Measurements from ENCODE around the gene DYNC2I2.

Gene DYNC2I2

DNA sequence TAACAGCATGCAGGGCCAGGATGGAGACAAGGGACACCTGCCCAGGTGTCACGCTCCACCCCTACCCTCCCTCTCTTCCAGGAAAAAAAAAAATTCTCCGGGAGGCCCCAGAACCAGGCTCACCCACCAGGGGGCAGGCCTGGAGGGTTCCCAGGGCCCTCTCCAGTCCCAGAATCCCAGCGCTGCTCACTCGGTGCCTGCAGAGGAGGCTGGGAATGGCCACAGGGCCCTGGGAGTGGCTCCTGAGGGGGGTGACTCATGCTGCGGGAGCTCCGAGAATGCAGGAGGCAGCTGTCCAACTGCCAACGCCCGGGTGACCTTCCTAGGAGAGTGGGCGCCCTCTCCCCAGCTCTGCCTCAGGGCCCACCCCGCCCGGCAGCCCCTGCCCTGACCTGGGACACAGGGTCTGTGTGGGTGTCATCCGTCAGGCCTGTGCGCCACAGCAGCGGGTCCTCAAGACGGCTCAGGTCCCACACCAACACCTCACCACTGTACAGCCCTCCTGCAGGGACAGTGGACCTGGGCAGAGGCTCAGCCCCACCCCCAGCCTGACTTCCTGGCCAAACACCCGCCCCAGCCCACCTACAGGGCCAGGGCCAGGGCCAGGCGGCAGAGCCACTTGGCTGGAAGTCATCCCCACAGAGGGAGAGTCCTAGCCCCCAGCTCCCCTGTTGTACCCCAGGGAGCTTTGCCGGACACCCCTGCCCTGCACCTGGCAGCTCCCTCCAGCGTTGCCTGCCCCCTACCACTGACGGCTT lies 21.2 kb downstream of the DYNC2I2 start:
- peak; percentile 58 for DNase-seq

DNA sequence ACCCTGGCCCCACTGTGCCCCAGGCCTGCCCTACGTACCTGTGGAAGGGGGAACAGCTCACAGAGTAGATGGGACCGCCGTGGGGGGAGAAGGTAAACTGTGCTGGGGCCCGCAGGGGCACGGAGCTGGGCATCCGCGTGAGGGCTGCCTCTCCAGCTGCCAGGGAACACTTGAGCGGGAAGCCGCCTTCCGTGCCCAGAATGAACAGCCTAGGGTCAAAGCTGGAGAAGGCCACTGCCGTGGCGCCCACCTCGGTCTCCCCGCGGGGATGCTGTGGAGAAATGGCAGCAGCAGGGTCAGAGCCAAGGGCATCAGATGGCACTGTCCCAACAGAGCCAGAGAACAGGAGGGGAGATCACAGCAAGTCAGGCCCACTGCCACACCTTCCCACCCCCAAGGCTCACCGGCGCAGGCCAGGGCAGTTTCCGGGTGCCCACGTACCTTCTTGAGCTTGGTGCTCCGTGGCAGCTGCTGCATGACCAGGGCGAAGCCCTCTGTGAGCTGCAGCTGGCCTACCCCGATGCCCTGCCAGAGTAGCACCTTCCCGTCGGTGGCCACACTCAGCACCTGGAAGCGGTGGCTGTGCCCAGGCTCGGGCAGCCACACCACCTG lies 21.9 kb downstream of the DYNC2I2 start:
- DNase-seq = no peak

- DNase-seq = no peak
Observed at GRCh38 chr9:128634111-128634510, 22.5 kb downstream of the DYNC2I2 start.

DNA sequence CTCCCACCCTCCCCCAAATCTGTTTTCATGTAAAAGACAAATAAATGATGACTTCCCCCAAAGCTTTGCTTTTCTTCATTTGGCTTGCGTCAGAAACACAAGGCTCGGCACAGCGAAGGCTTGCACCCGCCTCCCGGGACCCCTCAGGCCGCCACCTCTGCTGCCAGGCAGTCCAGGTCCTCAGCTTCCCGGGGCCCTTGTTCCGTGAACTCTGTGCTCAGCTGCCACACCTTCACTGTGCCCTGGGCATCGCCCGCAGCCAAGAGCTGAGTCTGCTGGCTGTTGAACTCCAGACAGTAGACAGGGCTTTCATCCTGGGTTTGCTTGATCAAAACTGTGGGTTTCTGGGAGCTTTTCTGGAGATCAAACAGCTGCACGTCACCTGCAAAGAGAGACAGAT lies 23.0 kb downstream of the DYNC2I2 start:
- no peak for DNase-seq

- no peak for DNase-seq
Observed at GRCh38 chr9:128633057-128633456, 23.6 kb downstream of the DYNC2I2 start.

DNA sequence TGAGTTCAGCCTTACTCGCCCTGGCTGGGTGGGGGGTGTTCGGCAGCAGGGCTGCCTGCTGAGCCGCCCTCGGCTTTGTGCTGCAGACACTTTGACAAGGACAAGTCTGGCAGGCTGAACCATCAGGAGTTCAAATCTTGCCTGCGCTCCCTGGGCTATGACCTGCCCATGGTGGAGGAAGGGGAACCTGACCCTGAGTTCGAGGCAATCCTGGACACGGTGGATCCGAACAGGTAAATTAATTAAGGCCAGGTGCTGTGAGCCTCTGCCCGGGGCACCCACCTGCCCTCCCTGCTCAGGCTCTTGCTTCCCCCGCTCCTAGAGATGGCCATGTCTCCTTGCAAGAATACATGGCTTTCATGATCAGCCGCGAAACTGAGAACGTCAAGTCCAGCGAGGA lies 24.2 kb downstream of the DYNC2I2 start:
- DNase-seq = no peak

GRCh38 chr9:128632066-128632465 lies 24.6 kb downstream of the DYNC2I2 start:
- no peak for DNase-seq

DNA sequence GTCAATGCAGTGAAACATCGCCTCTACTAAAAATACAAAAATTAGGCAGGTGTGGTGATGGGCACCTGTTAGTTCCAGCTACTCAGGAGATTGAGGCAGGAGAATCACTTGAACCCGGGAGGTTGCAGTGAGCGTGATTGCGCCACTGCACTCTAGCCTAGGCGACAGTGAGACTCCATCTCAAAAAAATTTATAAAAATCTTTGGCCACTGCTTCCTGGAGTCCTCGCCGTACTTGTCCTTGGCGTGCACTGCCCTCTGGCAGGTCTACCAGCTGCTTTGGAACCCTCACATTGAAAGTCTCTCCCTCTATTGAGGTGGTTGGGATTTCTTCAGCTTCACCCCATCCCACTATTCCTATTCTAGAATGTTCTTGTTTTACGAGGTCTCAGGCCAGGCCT lies 25.0 kb downstream of the DYNC2I2 start:
- no peak for DNase-seq

DNA sequence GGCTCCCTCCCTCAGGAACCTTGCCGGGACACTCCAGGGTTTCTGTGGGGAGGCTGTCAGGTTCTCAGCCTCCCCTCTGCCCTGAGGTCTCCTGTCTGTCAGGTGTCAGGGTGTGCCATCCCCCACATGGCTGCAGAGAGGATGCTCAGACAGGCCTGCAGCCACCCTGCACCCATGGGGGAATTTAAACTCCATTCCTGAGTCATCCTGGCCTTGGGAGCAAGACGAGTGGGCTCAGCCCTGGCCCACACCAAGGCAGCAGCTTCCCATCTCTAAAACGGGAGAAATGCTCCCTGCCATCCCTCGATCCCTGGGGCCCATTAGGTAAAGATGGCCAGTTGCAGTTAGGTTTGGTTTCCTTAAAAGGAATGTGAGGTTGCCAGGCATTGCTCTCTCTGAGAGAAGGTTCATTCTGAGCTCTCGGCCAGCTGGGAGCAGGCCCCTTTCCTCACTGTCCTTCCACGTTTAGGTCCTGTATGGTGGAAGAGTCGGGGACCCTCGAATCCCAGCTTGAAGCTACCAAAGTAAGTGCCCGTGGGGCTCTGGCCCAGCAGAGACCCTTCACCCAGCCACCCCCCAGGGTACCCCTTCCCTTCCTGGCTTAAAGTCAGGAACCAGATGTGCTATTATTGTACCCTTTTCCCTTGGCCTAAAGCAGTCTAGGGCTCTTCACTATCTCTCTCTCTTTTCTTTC lies 26.6 kb downstream of the DYNC2I2 start:
- DNase-seq = no peak

DNA sequence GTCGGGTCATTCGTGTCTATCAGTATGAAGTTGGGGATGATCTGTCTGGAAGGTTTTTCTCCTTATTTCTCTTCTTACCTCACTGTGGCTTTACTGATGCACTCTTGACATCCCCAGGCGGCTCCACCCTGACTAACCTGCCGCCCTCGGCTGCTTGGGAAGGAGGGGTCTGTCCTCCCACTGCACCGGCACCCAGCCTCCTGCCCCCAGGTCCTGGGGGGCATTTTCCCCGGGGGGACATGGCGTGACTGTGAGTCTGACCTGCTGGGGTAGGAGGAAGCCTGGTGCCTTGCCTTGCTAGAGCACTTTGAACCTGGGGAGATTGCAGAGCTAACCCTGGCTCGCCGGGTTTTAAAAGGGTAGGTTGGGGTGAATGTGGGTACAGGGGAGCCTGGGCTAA lies 27.5 kb downstream of the DYNC2I2 start:
- no peak for DNase-seq

GRCh38 chr9:128628471-128629048 lies 28.1 kb downstream of the DYNC2I2 start:
- no peak for DNase-seq

GRCh38 chr9:128627906-128628305 lies 28.7 kb downstream of the DYNC2I2 start:
- no peak for DNase-seq

DNA sequence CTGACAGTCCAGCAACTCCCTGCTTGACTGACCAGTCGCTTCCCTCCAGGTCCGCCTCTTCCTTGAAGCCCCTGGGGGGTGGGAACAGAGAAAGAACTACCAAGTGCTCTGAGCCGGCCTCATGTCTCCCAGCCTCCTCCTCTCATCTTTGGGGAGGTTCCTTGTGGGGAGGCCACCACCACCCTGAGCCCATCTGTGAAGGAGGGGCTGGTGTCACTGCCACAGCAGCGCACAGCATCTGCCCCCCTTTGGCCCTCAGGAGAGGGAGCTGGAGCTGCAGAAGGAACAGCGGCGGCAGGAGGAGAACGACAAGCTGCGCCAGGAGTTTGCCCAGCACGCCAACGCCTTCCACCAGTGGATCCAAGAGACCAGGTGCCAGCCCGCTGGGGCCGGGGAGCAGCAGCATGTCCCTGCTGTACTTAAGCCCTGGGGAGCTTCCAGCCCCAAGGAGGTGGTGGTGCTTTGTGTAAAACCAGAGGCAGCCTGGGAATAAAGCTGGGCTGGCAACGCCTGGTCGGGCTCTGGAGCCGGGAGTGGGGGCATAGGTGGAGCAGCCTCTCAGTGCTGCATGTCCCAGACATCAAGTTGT lies 29.4 kb downstream of the DYNC2I2 start:
- no peak for DNase-seq

- no peak for DNase-seq
Observed at GRCh38 chr9:128626181-128626580, 30.5 kb downstream of the DYNC2I2 start.

DNA sequence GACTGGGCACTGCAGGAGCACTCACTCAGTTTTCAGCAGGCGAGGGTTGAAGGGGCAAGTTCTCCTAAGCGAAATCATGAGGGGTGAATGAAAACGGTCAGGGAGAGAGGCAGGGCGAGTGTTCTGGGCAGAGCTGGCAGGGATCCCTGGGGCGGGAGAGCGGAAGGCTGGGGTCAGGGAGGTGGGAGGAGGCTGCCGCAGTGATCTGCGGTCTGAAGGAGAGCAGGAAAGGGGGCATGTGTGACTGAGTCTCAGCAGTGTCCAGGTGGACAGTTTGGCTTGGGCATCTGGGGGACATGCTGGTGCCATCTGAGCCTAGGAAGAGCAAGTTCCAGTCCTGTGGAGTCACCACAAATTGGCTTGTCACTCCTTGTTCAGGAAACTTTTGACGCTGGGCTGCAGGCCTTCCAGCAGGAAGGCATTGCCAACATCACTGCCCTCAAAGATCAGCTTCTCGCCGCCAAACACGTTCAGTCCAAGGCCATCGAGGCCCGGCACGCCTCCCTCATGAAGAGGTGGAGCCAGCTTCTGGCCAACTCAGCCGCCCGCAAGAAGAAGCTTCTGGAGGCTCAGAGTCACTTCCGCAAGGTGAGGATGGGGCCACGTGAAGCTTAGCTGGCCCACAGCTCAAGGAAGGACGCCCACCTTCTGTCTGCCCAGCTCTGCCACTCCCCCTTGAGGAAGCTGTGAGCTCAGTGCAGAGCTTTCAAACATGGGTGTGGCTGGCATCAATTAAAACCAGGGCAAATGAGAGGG lies 31.1 kb downstream of the DYNC2I2 start:
- no peak for DNase-seq

GRCh38 chr9:128624566-128624965 lies 32.1 kb downstream of the DYNC2I2 start:
- DNase-seq = no peak

DNA sequence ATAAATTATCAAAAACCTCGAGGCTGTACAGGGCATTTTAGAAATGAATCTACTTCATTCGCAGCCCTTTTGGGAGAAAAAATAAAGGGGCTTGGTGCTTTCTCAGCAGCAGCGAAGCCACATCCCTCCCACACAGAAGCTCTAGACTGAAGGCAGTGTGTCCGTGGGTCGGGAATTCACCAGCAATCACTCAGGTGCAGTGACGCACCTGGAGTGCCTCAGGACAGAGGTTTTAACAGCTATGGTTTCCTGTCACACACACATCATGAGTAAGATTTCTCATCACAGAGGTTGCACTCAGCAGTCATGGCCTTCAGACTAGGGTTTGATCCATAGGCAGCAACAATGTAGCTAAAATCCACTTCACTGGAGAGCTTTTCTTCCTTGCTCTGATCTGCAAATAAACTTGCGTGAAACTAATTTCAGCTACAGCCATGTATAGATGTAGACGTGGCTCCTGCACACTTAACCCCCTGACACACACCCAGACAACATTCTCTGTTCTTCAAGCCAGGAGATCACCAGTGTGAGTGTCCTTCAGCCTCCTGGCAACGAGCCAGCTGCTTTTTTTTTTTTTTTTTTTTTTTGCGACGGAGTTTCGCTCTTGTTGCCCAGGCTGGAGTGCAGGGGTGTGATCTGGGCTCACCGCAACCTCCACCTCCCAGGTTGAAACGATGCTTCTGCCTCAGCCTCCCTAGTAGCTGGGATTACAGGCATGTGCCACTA lies 34.8 kb downstream of the DYNC2I2 start:
- DNase-seq = no peak

GRCh38 chr9:128619779-128620178 lies 36.9 kb downstream of the DYNC2I2 start:
- no peak for DNase-seq

DNA sequence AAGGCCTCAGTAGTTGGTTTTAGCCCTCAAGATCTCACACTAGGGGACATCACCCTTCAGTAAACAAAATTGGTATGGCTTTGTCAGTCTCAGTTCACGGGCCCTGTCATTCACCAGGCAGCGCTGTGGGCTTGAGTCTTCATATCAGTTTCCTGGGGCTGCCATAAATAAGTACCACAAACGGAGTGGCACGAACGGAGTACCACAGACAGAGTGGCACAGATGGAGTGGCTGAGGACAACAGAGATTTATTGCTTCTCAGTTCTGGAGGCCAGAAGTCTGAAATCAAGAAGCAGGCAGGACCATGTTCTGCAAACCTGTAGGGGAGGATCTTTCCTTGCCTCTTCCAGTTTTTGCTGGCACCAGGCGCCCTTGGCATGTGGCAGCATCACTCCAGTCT lies 37.5 kb downstream of the DYNC2I2 start:
- DNase-seq = no peak

GRCh38 chr9:128617943-128618342 lies 38.7 kb downstream of the DYNC2I2 start:
- DNase-seq = no peak

GRCh38 chr9:128615571-128615970 lies 41.1 kb downstream of the DYNC2I2 start:
- DNase-seq = no peak

DNA sequence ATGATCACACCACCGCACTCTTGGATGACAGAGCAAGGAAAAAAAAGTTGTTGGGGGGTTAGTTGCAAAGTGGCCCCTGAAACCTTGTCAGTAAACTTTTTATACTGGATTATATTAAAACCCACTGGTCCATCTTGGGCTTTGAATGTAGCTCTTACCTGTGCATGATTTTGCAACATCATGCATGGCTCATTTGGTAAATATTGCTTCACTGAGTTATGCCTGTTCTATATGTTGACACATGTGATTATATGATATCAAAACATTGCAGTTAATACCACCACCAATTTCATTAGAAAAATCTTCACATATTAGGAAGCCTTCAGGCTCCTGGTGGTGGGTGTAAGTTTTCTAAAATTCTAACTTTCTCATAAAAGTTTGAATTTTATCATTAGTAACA lies 41.9 kb downstream of the DYNC2I2 start:
- no peak for DNase-seq

Measured in DMS 273 treated with DMSO at 0.1 percent for 48 hours (cell line).